LNCaP clone FGC (cell line): ENCODE results near the gene DNAJC27.

Experiments used
- DNase-seq: peaks from one replicate; pipeline ENCODE4 v3.0.0-alpha.2; 2011; ENCODE audit warnings: low read depth
- H3K4me3 ChIP-seq: 2 replicates; pipeline ENCODE4 v1.5.1; 2011; ENCODE audit warnings: mild to moderate bottlenecking, low read depth, low read length, control low read depth
- CTCF ChIP-seq: IDR thresholded peaks from 2 replicates; pipeline ENCODE4 v1.5.1; 2012; ENCODE audit warnings: mild to moderate bottlenecking; ENCODE audit not compliant: control insufficient read depth, insufficient read depth; ENCODE audit errors: extremely low read depth

Gene DNAJC27

GRCh38 chr2:24929230-24929629 is 42.5 kb downstream of the DNAJC27 start:
- no peak for DNase-seq
- no peak overlapping the region for H3K4me3 ChIP-seq
- TF ChIP-seq CTCF: no peak

- no peak overlapping the region for H3K4me3 ChIP-seq
- no peak for DNase-seq
- no peak for TF ChIP-seq CTCF
Measured at GRCh38 chr2:24928036-24928435, 43.7 kb downstream of the DNAJC27 start.

GRCh38 chr2:24926602-24927252 is 45.0 kb downstream of the DNAJC27 start:
- no peak for DNase-seq
- no peak overlapping the region for H3K4me3 ChIP-seq
- TF ChIP-seq CTCF: no peak

GRCh38 chr2:24926220-24926601 is 45.5 kb downstream of the DNAJC27 start:
- TF ChIP-seq CTCF: no peak
- no peak overlapping the region for H3K4me3 ChIP-seq
- no peak for DNase-seq

- DNase-seq: no peak
- TF ChIP-seq CTCF: no peak
- H3K4me3 ChIP-seq: no peak overlapping the region
Measured at GRCh38 chr2:24925815-24926214, 45.9 kb downstream of the DNAJC27 start.

GRCh38 chr2:24924732-24925131 is 47.0 kb downstream of the DNAJC27 start:
- TF ChIP-seq CTCF: no peak
- no peak overlapping the region for H3K4me3 ChIP-seq
- no peak for DNase-seq

GRCh38 chr2:24924266-24924665 is 47.5 kb downstream of the DNAJC27 start:
- TF ChIP-seq CTCF: no peak

More at GRCh38 chr2:24924266-24924665, 47.5 kb downstream of the DNAJC27 start:
- no peak for DNase-seq
- H3K4me3 ChIP-seq: no peak overlapping the region
